Measurements from ENCODE around the gene VAPA. TPM values are rescaled to one million over a fixed set of nuclear protein-coding genes. Genes with fewer than 3 reads are reported as not detected.

The VAPA gene
- total RNA-seq, 4 donors from 2014 or later, result 188 to 221 (median 209) TPM

DNA sequence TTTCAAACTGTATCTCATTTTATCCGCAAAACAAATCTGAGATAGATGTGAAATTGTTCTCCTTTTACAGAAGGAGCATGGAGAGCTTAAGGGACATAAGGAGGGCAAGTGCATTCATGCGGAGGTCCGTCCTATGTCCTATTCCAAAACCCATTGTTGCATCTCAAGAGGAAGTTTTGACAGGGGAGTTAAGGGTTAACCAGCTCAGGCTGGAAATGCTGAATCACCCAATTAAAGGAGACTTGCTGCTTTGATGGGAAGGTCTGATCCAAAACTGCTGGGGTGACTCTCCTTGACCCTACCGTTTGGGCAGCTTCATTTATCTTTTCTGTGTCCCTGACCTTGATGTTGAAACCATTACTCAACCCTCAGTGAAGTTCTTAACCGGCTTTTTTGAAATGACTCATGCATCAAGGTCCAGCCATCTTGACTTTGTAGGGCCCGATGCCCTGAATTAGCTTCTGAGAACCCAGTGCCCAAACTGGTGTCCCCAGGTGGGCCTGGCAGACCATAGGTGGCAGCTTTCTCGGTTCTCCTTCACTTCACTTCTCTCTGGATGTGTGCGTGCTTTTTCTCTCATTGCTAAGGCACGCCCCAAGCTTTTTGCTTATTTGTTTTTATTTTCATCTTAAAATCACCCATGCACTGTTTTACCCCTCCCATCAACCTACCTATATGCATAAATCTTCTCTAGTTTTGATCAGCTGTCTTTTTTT is 43.9 kb upstream of the VAPA start:
- intact Hi-C loops (cut with DNase I; ENCODE audit: low total_unique reads), result no loop called here
- no peak overlapping the region for H3K4me3 ChIP-seq (ENCODE audit: low read depth, poor library complexity, severe bottlenecking)
- WGBS, 2 donors, result 56 to 61% methylated on average over 9 of the region's 9 CpGs
- no peak for DNase-seq (ENCODE audit: low spot score in 2 of 2)
- TF ChIP-seq POLR2A (IDR thresholded peaks at IDR 0.05), result no peak
- no peak for TF ChIP-seq CTCF (IDR thresholded peaks at IDR 0.05)

- intact Hi-C loops (cut with DNase I; ENCODE audit: low total_unique reads), result no loop called here
- no peak overlapping the region for H3K4me3 ChIP-seq (ENCODE audit: low read depth, poor library complexity, severe bottlenecking)
- no peak for TF ChIP-seq POLR2A (IDR thresholded peaks at IDR 0.05)
- no peak for TF ChIP-seq CTCF (IDR thresholded peaks at IDR 0.05)
- WGBS, 2 donors, result 53 to 56% methylated on average over 4 of the region's 4 CpGs
- DNase-seq (ENCODE audit: low spot score in 2 of 2), result no peak
Observed at GRCh38 chr18:9870431-9871008, 43.3 kb upstream of the VAPA start.

GRCh38 chr18:9871244-9871746 is 42.5 kb upstream of the VAPA start:
- H3K4me3 ChIP-seq (ENCODE audit: low read depth, poor library complexity, severe bottlenecking), result no peak overlapping the region
- intact Hi-C loops (cut with DNase I; ENCODE audit: low total_unique reads), result no loop called here
- WGBS, 2 donors, result 83 to 86% methylated on average over 6 of the region's 6 CpGs
- TF ChIP-seq POLR2A (IDR thresholded peaks at IDR 0.05) (no peak), CTCF (IDR thresholded peaks at IDR 0.05) (no peak)
- no peak for DNase-seq (ENCODE audit: low spot score in 2 of 2)

- DNase-seq (ENCODE audit: low spot score in 2 of 2), result no peak
- no peak for TF ChIP-seq POLR2A (IDR thresholded peaks at IDR 0.05)
- no peak for TF ChIP-seq CTCF (IDR thresholded peaks at IDR 0.05)
- intact Hi-C loops (cut with DNase I; ENCODE audit: low total_unique reads), result no loop called here
- no peak overlapping the region for H3K4me3 ChIP-seq (ENCODE audit: low read depth, poor library complexity, severe bottlenecking)
Observed at GRCh38 chr18:9872823-9873222, 41.0 kb upstream of the VAPA start.

DNA sequence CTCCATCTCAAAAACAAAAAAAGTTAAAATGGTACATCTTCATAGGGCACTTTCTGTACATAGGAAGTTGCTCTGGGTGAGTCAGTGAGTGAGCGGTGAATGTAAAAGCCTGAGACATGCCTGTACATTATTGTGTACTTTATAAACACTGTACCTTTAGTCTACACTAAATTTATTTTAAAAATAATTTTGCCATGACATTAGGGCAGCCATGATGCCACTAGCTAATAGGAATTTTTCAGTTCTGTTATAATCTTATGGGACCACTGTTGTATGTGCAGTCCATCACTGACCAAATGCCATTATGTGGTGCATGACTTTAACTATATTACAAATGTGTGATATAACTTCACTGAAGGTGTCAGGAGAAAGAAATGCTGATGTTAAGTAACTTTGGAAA is 39.1 kb upstream of the VAPA start:
- intact Hi-C loops (cut with DNase I; ENCODE audit: low total_unique reads), result no loop called here
- DNase-seq (ENCODE audit: low spot score in 2 of 2), result no peak
- no peak for TF ChIP-seq CTCF (IDR thresholded peaks at IDR 0.05)
- TF ChIP-seq POLR2A (IDR thresholded peaks at IDR 0.05), result no peak
- 84 to 97% methylated on average over 1 of the region's 1 CpG for WGBS, 2 donors
- H3K4me3 ChIP-seq (ENCODE audit: low read depth, poor library complexity, severe bottlenecking), result no peak overlapping the region

Measured in lower leg skin (tissue), 4 donors.